Naive thymus-derived CD4-positive, alpha-beta T cell (primary cell): Measurements from ENCODE around the gene GSTM2. TPM values are rescaled to one million over a fixed set of nuclear protein-coding genes. Genes with fewer than 3 reads are reported as not detected.

Source experiments
- ATAC-seq: fragments of 150-1000 bp; cut with Tn5 transposase; 2 replicates; pipeline ENCODE4 v1.10.0; 2021; ENCODE audit warnings: mild to moderate bottlenecking, moderate library complexity
- CTCF ChIA-PET: fragments of 350-600 bp; sonication (Branson Sonifier 250); formaldehyde crosslinking; loops from one replicate; lab custom pipeline; 2021; ENCODE audit warnings: antibody characterized with exemption; lab: Charles Lee
- POLR2A ChIA-PET: fragments of 350-600 bp; sonication (Branson Sonifier 250); formaldehyde crosslinking; loops from one replicate; lab custom pipeline; 2021; ENCODE audit warnings: antibody characterized with exemption, inconsistent platforms; lab: Charles Lee
- DNase-seq, 9 donors: peaks; one replicate each; pipeline versions ENCODE4 v3.0.0 to v3.0.0-alpha.2; 2020 to 2022; ENCODE audit warnings: mixed read lengths in 1 of 9
- H3K27ac ChIP-seq: one replicate; pipeline ENCODE4 v1.7.0; 2013; ENCODE audit warnings: mild to moderate bottlenecking, low read depth, low read length, moderate library complexity
- H3K27me3 ChIP-seq, 2 donors: one replicate each; pipeline ENCODE4 v1.7.0; 2013; ENCODE audit warnings: low read length in 2 of 2, mild to moderate bottlenecking in 2 of 2, moderate library complexity in 2 of 2; ENCODE audit not compliant: control insufficient read depth in 2 of 2, insufficient read depth in 2 of 2
- H3K36me3 ChIP-seq, 3 experiments: 1 replicate in 2 of 3; 2 replicates in 1 of 3; pipeline ENCODE4 v1.7.0; 2013; ENCODE audit warnings: low read length in 3 of 3, mild to moderate bottlenecking in 3 of 3, moderate library complexity in 1 of 3; ENCODE audit not compliant: insufficient read depth in 3 of 3, control insufficient read depth in 2 of 3
- H3K4me1 ChIP-seq, 2 donors: one replicate each; pipeline ENCODE4 v1.7.0; 2013; ENCODE audit warnings: low read length in 2 of 2, mild to moderate bottlenecking in 2 of 2, moderate library complexity in 1 of 2; ENCODE audit not compliant: control insufficient read depth in 2 of 2, insufficient read depth in 2 of 2
- H3K4me3 ChIP-seq: 2 replicates; pipeline ENCODE4 v1.7.0; 2013; ENCODE audit warnings: mild to moderate bottlenecking, low read length
- H3K9me3 ChIP-seq, 3 experiments: 1 replicate in 2 of 3; 2 replicates in 1 of 3; pipeline ENCODE4 v1.7.0; 2013; ENCODE audit warnings: low read length in 3 of 3; ENCODE audit not compliant: control insufficient read depth in 2 of 3
- H3K27ac Mint-ChIP-seq, 9 donors: one replicate each; pipeline ENCODE4 v1.8.0; 2020 to 2022; ENCODE audit warnings: mixed read lengths in 9 of 9, mild to moderate bottlenecking in 8 of 9, moderate library complexity in 5 of 9, inconsistent platforms in 2 of 9
- H3K27me3 Mint-ChIP-seq, 5 donors: one replicate each; pipeline ENCODE4 v1.8.0; 2021 to 2022; ENCODE audit warnings: mixed read lengths in 5 of 5, mild to moderate bottlenecking in 1 of 5
- H3K36me3 Mint-ChIP-seq, 5 donors: one replicate each; pipeline ENCODE4 v1.8.0; 2020 to 2022; ENCODE audit warnings: mixed read lengths in 5 of 5, mild to moderate bottlenecking in 3 of 5, inconsistent platforms in 1 of 5
- H3K4me1 Mint-ChIP-seq, 7 donors: one replicate each; pipeline ENCODE4 v1.8.0; 2020 to 2022; ENCODE audit warnings: mixed read lengths in 7 of 7, mild to moderate bottlenecking in 3 of 7, inconsistent platforms in 1 of 7
- H3K4me3 Mint-ChIP-seq, 10 donors: one replicate each; pipeline ENCODE4 v1.8.0; 2020 to 2022; ENCODE audit warnings: mild to moderate bottlenecking in 10 of 10, mixed read lengths in 10 of 10, moderate library complexity in 6 of 10, inconsistent platforms in 2 of 10
- H3K9me3 Mint-ChIP-seq, 11 donors: one replicate each; pipeline ENCODE4 v1.8.0; 2020 to 2022; ENCODE audit warnings: mixed read lengths in 11 of 11, mild to moderate bottlenecking in 4 of 11, inconsistent platforms in 1 of 11, moderate library complexity in 1 of 11
- intact Hi-C, 2 donors: fragments of 100-400 bp; cut with micrococcal nuclease; formaldehyde crosslinking; loops; one replicate each; pipeline ENCODE4 v1.15.1; 2023
- polyA plus RNA-seq, 2 donors: library from polyadenylated mRNA; unstranded; fragments of 300-500 nt; fragmentation: Illumina TruSeq; gene quantifications; one replicate each; pipeline ENCODE4 v1.2.3, GENCODE V29; 2021
- total RNA-seq, 6 experiments: library from RNA in 5 of 6; stranded (reverse) in 5 of 6; gene quantifications; 1 replicate in 5 of 6; 2 replicates in 1 of 6; pipeline ENCODE4 v1.2.3 and lab custom pipeline; 2021 to 2026

The GSTM2 gene
- total and polyA plus RNA-seq, 7 experiments from 2014 or later: 52.2 to 201 (median 72.2) TPM

- DNase-seq: peak in 1 of 9 donors; percentile 27
- Histone ChIP-seq H3K36me3 (peaks cover 6 to 45% (median 14%) of the 10 kb centered on the region in 3 experiments), H3K27ac (peak overlapping the region; percentile 90), H3K9me3 (no peaks in the 10 kb centered on the region), H3K4me3 (peak overlapping the region; percentile 18), H3K27me3 (no peaks in the 10 kb centered on the region), H3K4me1 (peaks cover 14 to 37% of the 10 kb centered on the region in 2 donors)
- Mint-ChIP-seq H3K4me3 (peak overlapping the region; percentile 16 to 98 (median 88)), H3K36me3 (peaks cover 0 to 13% (median 0%) of the 10 kb centered on the region in 5 donors), H3K27ac (peak overlapping the region; percentile 82 to 98 (median 92)), H3K4me1 (peaks cover 36 to 53% (median 42%) of the 10 kb centered on the region in 7 donors), H3K27me3 (no peaks in the 10 kb centered on the region), H3K9me3 (no peaks in the 10 kb centered on the region)
- ChIA-PET CTCF (interaction anchor here (0.5 to 3.2 kb wide), 4 partner anchors 9 to 78 kb away, joined by 3 to 23 read pairs (median 4); no protein-coding TSS in a partner anchor), POLR2A (interaction anchor here (0.7 to 2.2 kb wide), 5 partner anchors 9 to 1252 kb away, joined by 3 to 16 read pairs (median 4); partner anchors contain the start of genes GNAI3 and GPR61)
- intact Hi-C loops: loop anchor here in 1 of 2 donors (5.0 kb wide), 1 partner anchor 288 kb away; the partner anchor contains the start of gene CSF1
- ATAC-seq: no peak
These were observed 43.5 kb upstream of the GSTM2 start for GRCh38 chr1:109624201-109625010.

DNA sequence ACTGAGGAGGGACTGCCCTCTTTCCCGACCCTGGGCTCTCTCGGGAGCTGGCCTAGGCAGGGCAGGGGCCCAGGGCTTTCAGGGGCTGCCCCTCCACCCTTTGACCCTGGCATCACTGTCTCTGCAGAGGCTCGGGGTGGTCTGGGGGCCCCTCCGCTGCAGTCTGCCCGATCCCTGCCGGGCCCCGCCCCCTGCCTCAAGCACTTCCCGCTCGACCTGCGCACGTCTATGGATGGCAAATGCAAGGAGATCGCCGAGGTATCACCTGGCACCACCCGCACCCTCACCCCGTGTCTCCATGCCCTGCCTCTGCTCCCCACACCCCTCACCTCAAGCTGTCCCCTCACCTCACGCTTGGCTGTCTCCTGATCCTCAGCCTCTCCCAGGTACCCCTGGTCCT lies 42.7 kb upstream of the GSTM2 start:
- no peaks in the 10 kb centered on the region for H3K9me3 Mint-ChIP-seq
- Histone ChIP-seq H3K27ac (no peak overlapping the region), H3K4me3 (no peak overlapping the region), H3K27me3 (no peaks in the 10 kb centered on the region), H3K36me3 (peaks cover 7 to 52% (median 14%) of the 10 kb centered on the region in 3 experiments), H3K9me3 (no peaks in the 10 kb centered on the region), H3K4me1 (peaks cover 14 to 36% of the 10 kb centered on the region in 2 donors)
- DNase-seq (no peak), ATAC-seq (no peak)
- H3K27ac Mint-ChIP-seq: peak overlapping the region in 7 of 9 donors; percentile 33 to 93 (median 66)
- H3K27me3 Mint-ChIP-seq: no peaks in the 10 kb centered on the region
- POLR2A ChIA-PET: interaction anchor here (1.4 to 1.8 kb wide), 2 partner anchors 12 to 77 kb away, joined by 3 to 8 read pairs; partner anchors contain the start of gene GNAI3
- CTCF ChIA-PET: interaction anchor here (0.5 to 3.2 kb wide), 4 partner anchors 8 to 14 kb away, joined by 3 to 23 read pairs (median 6); no protein-coding TSS in a partner anchor
- peak overlapping the region in 2 of 10 donors; percentile 45 to 90 for H3K4me3 Mint-ChIP-seq
- peaks cover 0 to 19% (median 0%) of the 10 kb centered on the region in 5 donors for H3K36me3 Mint-ChIP-seq
- H3K4me1 Mint-ChIP-seq: peaks cover 32 to 50% (median 39%) of the 10 kb centered on the region in 7 donors
- intact Hi-C loops: no loop called here

- peak overlapping the region in 8 of 9 donors; percentile 46 to 93 (median 66) for H3K27ac Mint-ChIP-seq
- intact Hi-C loops: no loop called here
- H3K4me3 Mint-ChIP-seq: peak overlapping the region in 2 of 10 donors; percentile 18 to 45
These were observed 42.0 kb upstream of the GSTM2 start for GRCh38 chr1:109625601-109626560.

DNA sequence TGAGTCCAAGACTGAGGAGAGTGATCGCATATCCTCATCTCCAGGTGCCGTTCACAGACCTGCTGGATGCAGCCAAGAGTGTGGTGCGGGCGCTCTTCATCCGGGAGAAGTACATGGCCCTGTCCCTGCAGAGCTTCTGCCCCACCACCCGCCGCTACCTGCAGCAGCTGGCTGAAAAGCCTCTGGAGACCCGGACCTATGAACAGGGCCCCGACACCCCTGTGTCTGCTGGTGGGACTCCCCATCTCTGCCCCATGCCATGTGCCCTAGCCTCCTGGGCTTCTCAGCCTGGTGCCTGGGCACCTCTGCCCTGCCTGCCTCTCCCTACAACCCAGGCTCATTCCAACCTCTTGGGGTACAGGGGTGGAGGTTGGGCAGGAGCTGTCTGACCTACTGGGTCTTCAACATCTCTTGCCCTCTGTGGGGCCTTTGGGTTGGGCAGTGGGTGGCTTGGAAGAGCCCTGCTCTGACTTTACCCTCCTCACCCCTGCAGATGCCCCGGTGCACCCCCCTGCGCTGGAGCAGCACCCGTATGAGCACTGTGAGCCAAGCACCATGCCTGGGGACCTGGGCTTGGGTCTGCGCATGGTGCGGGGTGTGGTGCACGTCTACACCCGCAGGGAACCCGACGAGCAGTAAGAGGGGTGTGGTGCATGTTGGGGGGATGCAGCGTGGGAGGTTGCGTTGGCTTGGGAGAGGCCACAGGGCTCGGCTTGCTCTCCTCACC lies 41.0 kb upstream of the GSTM2 start:
- CTCF ChIA-PET: interaction anchor here (1.0 to 1.7 kb wide), 4 partner anchors 13 to 136 kb away, joined by 3 to 7 read pairs (median 4); no protein-coding TSS in a partner anchor
- Mint-ChIP-seq H3K9me3 (no peaks in the 10 kb centered on the region), H3K4me1 (peaks cover 29 to 42% (median 33%) of the 10 kb centered on the region in 7 donors), H3K4me3 (no peak overlapping the region), H3K27ac (peak overlapping the region in 3 of 9 donors; percentile 38 to 50 (median 46)), H3K27me3 (no peaks in the 10 kb centered on the region), H3K36me3 (peaks cover 0 to 21% (median 3%) of the 10 kb centered on the region in 5 donors)
- Histone ChIP-seq H3K36me3 (peaks cover 11 to 65% (median 20%) of the 10 kb centered on the region in 3 experiments), H3K9me3 (no peaks in the 10 kb centered on the region), H3K4me1 (peaks cover 9 to 31% of the 10 kb centered on the region in 2 donors), H3K27me3 (no peaks in the 10 kb centered on the region), H3K27ac (no peak overlapping the region), H3K4me3 (no peak overlapping the region)
- DNase-seq: no peak
- no peak for ATAC-seq
- intact Hi-C loops: no loop called here
- POLR2A ChIA-PET: interaction anchor here (0.8 to 1.8 kb wide), 2 partner anchors 78 to 82 kb away, joined by 3 to 8 read pairs; partner anchors contain the start of gene GNAI3

More at GRCh38 chr1:109625601-109626560, 42.0 kb upstream of the GSTM2 start:
- Histone ChIP-seq H3K9me3 (no peaks in the 10 kb centered on the region), H3K27ac (no peak overlapping the region), H3K27me3 (no peaks in the 10 kb centered on the region), H3K4me3 (no peak overlapping the region), H3K4me1 (peaks cover 14 to 36% of the 10 kb centered on the region in 2 donors), H3K36me3 (peaks cover 11 to 56% (median 16%) of the 10 kb centered on the region in 3 experiments)
- no peak for DNase-seq
- ChIA-PET CTCF (interaction anchor here (1.3 to 1.7 kb wide), 2 partner anchors 14 to 135 kb away, joined by 3 to 7 read pairs; no protein-coding TSS in a partner anchor), POLR2A (interaction anchor here (0.8 to 1.8 kb wide), 3 partner anchors 11 to 81 kb away, joined by 3 to 8 read pairs (median 3); partner anchors contain the start of gene GNAI3)
- H3K4me1 Mint-ChIP-seq: peaks cover 31 to 49% (median 39%) of the 10 kb centered on the region in 7 donors
- no peaks in the 10 kb centered on the region for H3K27me3 Mint-ChIP-seq
- no peaks in the 10 kb centered on the region for H3K9me3 Mint-ChIP-seq
- no peak for ATAC-seq
- peaks cover 0 to 19% (median 0%) of the 10 kb centered on the region in 5 donors for H3K36me3 Mint-ChIP-seq

DNA sequence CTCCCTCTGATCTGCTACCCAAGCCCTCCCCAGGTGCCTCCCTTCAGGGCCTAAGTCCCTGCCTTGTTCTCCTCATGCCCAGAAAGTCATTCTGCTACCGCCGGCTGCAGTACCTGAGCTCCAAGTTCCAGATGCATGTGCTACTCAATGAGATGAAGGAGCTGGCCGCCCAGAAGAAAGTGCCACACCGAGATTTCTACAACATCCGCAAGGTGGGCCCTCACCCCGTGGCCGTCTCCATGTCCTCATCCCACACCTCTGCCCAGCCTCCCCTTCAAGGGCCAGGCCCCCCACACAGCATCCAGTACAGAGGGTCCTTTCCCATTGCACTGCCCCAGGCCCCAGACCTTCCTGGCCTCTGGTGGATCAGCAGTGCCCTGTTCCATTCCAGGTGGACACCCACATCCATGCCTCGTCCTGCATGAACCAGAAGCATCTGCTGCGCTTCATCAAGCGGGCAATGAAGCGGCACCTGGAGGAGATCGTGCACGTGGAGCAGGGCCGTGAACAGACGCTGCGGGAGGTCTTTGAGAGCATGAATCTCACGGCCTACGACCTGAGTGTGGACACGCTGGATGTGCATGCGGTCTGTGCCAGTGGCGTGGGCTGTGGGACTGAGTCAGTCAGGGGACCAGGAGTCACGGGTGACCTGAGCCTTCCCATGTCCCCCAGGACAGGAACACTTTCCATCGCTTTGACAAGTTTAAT lies 40.0 kb upstream of the GSTM2 start:
- no peak for ATAC-seq
- CTCF ChIA-PET: interaction anchor here (1.0 to 1.4 kb wide), 2 partner anchors 13 to 82 kb away, joined by 3 to 6 read pairs; no protein-coding TSS in a partner anchor
- intact Hi-C loops: no loop called here

More for the DNA sequence above, 40.0 kb upstream of the GSTM2 start:
- Mint-ChIP-seq H3K27ac (peak overlapping the region in 2 of 9 donors; percentile 56 to 84), H3K4me3 (no peak overlapping the region), H3K9me3 (no peaks in the 10 kb centered on the region), H3K4me1 (peaks cover 19 to 32% (median 23%) of the 10 kb centered on the region in 7 donors), H3K36me3 (peaks cover 0 to 23% (median 3%) of the 10 kb centered on the region in 5 donors), H3K27me3 (no peaks in the 10 kb centered on the region)
- H3K9me3 ChIP-seq: no peaks in the 10 kb centered on the region
- H3K4me1 ChIP-seq: peaks cover 0 to 21% of the 10 kb centered on the region in 2 donors
- no peak overlapping the region for H3K4me3 ChIP-seq
- DNase-seq: no peak
- POLR2A ChIA-PET: interaction anchor here (1.1 kb wide), 1 partner anchor 79 kb away, joined by 3 read pairs; the partner anchor contains the start of gene GNAI3
- H3K27ac ChIP-seq: no peak overlapping the region
- peaks cover 11 to 72% (median 20%) of the 10 kb centered on the region in 3 experiments for H3K36me3 ChIP-seq
- no peaks in the 10 kb centered on the region for H3K27me3 ChIP-seq
